ENCODE measurements around the gene MIPOL1.

DNA sequence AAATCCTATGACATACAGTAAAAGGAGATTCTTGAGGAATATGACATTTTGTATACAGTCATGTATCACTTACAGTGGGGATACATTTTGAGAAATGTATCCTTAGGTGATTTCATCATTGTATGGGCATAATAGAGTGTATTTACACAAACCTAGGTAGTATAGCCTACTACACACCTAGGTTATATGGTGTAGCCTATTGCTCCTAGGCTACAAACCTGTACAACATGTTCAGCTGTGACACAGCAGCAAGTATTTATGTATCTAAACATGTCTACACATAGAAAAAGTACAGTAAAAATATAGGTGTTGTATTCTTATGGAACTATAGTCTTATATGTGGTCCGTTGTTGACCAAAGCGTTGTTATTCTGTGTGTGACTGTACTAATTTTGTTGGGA lies 218.5 kb downstream of the MIPOL1 start:
- TF ChIP-seq CTCF (IDR thresholded peaks at IDR 0.05) (no peak), POLR2A (IDR thresholded peaks at IDR 0.05) (no peak)

All from ovary (tissue), 3 donors.